Activated T-helper 17 cell treated with anti-CD3 and anti-CD28 coated beads, Interleukin-2, amount 50 U/mL, for 72 hours (primary cell): ENCODE measurements around the gene RNF224. TPM values are rescaled to one million over a fixed set of nuclear protein-coding genes. Genes with fewer than 3 reads are reported as not detected.

Source experiments
- ATAC-seq: fragments of 150-1000 bp; cut with Tn5 transposase; replicated peaks from 2 replicates; pipeline ENCODE4 v1.10.0; 2021; ENCODE audit warnings: mild to moderate bottlenecking, moderate library complexity
- H3K27ac Mint-ChIP-seq: one replicate; pipeline ENCODE4 v1.8.0; 2022; ENCODE audit warnings: mixed read lengths
- H3K27me3 Mint-ChIP-seq: one replicate; pipeline ENCODE4 v1.8.0; 2022; ENCODE audit warnings: mixed read lengths
- H3K36me3 Mint-ChIP-seq: one replicate; pipeline ENCODE4 v1.8.0; 2022; ENCODE audit warnings: low read depth, mild to moderate bottlenecking, mixed read lengths
- H3K4me1 Mint-ChIP-seq: one replicate; pipeline ENCODE4 v1.8.0; 2022; ENCODE audit warnings: mixed read lengths
- H3K4me3 Mint-ChIP-seq: one replicate; pipeline ENCODE4 v1.8.0; 2022; ENCODE audit warnings: mild to moderate bottlenecking, mixed read lengths
- H3K9me3 Mint-ChIP-seq: one replicate; pipeline ENCODE4 v1.8.0; 2022; ENCODE audit warnings: mixed read lengths
- total RNA-seq, 2 donors: library from RNA; stranded (reverse); gene quantifications; one replicate each; pipeline ENCODE4 v1.2.3, GENCODE V29; 2022

The RNF224 gene
- total RNA-seq, 2 donors from 2014 or later: 0.17 TPM; not detected in 1

DNA sequence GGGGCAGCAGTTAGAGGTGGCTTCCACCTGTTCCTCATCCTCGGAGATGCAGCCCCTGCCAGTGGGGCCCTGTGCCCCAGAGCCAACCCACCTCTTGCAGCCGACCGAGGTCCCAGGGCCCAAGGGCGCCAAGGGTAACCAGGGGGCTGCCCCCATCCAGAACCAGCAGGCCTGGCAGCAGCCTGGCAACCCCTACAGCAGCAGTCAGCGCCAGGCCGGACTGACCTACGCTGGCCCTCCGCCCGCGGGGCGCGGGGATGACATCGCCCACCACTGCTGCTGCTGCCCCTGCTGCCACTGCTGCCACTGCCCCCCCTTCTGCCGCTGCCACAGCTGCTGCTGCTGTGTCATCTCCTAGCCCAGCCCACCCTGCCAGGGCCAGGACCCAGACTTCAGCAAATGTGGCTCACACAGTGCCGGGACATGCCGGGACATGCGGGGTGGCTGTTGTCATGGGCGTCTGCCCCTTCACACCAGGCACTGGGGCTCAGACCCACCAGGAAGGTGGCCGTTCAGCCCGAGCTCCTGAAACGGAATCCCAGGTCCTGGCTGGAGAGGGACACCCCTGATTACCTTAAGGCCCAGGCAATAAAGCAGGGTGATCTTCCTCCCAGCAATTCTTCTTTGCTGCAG, 1.5 kb upstream of the RNF224 start:
- no peak for ATAC-seq
- Mint-ChIP-seq H3K27me3 (peaks cover 3% of the 10 kb centered on the region), H3K27ac (no peak overlapping the region), H3K4me3 (no peak overlapping the region), H3K9me3 (no peaks in the 10 kb centered on the region), H3K4me1 (peaks cover 5% of the 10 kb centered on the region), H3K36me3 (no peaks in the 10 kb centered on the region)

DNA sequence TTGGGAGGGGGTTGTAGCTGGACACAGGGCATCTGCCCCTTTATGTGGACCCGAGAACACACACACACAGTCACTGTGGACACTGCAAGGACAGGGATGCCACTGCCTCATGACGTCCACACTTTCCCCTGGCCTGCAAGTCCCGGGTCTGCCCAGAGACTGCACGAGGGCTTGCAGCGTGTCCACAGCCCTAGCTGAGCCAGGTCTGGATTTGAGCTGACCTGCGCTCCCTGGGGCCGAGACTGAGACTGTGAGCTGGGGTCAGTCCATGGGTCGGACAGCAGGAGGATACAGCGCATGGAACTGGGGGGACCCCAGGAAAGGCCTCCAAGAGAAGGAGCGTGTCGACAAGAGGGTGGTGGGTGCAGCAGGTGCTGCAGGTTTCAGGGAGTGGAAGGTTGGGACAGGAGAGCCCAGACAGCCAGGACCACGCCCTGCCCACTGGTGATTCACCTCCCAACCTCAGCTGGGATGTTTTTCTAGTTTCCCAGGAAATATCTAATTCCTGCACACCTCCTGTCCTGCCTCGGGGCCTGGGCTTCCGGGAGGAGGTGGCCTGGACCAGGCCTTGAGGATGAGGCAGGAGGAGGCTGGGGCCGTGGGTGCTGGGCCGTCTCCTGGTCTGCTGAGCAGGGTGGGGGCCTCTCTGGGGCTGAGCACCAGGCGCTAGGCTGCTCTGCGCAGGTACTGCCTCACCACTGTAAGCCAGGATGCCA, 806 bp upstream of the RNF224 start:
- Mint-ChIP-seq H3K9me3 (no peaks in the 10 kb centered on the region), H3K4me3 (no peak overlapping the region), H3K27ac (no peak overlapping the region), H3K36me3 (no peaks in the 10 kb centered on the region), H3K4me1 (peaks cover 5% of the 10 kb centered on the region), H3K27me3 (peaks cover 3% of the 10 kb centered on the region)
- no peak for ATAC-seq

DNA sequence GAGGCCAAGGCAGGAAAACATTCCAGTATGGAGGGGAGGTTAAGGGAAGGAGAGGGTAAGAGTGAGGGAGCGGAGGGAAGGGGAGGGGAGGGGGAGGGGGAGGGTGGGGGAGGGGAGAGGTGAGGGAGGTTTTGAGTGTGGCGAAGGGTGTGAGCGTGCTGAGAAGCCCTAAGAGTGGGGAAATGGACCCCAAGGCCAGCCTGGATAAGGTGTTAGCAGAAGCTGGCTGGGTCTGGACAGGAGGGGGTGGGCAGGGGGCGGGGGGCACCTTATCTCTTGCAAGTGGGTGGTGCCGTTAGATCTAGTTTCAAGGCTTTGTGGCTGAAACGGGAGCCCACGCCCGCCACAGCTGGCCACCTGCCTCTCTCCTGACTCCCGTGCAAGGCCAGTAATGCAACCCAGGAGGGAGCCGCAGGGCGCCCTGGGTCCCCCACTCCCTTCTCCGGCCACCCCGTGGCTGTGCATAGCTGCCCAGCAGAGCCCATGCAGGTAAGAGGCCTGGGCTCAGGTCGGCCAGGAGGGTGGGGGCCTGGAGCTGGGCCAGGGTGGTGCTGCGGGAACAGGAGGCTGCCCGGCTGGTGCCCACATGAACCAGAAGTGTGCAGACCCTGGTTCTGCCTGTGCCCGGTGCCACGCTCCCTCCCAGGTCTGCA, 677 bp downstream of the RNF224 start:
- Mint-ChIP-seq H3K36me3 (no peaks in the 10 kb centered on the region), H3K4me3 (no peak overlapping the region), H3K9me3 (no peaks in the 10 kb centered on the region), H3K4me1 (peaks cover 5% of the 10 kb centered on the region), H3K27ac (no peak overlapping the region), H3K27me3 (peaks cover 3% of the 10 kb centered on the region)
- no peak for ATAC-seq

DNA sequence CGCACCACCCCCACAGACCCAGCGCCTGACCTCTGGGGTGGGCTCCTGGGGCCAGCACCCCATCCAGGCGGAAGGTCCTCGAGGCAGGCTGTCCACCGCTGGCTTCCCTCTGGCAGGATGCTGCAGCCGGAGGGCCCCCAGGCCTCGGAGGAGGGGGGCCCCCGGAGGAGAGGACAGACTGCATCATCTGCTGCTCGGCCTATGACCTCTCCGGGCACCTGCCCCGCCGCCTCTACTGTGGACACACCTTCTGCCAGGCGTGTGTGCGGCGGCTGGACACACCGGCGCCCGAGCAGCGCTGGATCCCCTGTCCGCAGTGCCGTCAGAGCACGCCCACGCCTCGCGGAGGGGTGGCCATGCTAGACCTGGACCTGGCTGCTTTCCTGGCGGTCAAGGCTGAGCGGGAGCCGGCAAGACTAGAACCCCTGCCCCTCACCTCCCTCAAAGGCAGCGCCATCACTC, 1.2 kb downstream of the RNF224 start:
- ATAC-seq: no peak
- no peak overlapping the region for H3K27ac Mint-ChIP-seq
- H3K9me3 Mint-ChIP-seq: no peaks in the 10 kb centered on the region
- H3K4me3 Mint-ChIP-seq: no peak overlapping the region
- H3K27me3 Mint-ChIP-seq: peaks cover 3% of the 10 kb centered on the region
- no peaks in the 10 kb centered on the region for H3K36me3 Mint-ChIP-seq
- H3K4me1 Mint-ChIP-seq: peaks cover 5% of the 10 kb centered on the region

DNA sequence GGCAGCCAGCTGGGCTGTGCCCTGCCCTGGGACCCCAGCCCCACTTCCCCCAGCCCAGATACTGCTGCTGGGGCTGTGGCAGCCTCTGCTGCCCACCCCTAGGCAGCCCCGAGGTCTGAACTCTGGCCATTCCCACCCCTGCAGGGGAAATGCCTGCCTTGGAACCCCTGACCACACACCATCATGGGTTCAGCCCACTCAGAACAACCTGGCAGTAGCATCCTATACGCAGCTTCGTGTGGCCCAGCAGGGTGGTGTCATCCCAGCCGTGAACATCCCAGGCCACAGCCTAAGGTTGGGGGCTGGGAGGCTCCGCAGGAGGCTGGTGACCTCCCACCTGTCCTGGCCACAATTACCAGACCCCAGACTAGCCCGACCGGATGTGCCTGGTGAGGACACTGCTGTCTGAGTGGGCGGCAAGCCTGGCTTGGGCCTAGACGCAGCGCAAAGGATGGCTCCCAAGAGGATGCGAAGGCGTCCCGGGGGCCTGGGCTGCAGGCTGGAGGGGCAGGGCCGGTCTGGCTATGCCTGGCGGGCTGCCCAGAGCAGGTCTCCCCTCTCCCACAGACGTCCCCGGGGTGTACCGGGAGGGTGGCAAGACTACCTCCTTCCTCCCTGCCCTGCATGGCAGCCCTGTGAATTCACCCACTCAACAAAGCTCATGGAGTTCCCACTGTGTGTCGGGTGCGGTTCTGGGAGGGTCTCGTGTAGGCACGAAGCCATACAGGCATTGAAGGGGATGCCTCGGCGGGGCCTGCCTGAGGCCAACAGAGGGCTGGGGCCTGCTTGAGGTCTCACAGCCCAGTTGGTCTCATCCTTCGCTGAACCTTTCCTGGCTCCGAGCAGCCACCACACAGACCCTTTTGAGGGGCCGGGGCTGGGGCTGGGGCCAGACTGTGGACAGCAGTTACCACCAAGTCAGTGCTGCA, 1.9 kb downstream of the RNF224 start:
- no peak for ATAC-seq
- H3K4me3 Mint-ChIP-seq: no peak overlapping the region
- no peak overlapping the region for H3K27ac Mint-ChIP-seq
- no peaks in the 10 kb centered on the region for H3K36me3 Mint-ChIP-seq
- H3K27me3 Mint-ChIP-seq: peaks cover 3% of the 10 kb centered on the region
- no peaks in the 10 kb centered on the region for H3K9me3 Mint-ChIP-seq
- peaks cover 5% of the 10 kb centered on the region for H3K4me1 Mint-ChIP-seq

DNA sequence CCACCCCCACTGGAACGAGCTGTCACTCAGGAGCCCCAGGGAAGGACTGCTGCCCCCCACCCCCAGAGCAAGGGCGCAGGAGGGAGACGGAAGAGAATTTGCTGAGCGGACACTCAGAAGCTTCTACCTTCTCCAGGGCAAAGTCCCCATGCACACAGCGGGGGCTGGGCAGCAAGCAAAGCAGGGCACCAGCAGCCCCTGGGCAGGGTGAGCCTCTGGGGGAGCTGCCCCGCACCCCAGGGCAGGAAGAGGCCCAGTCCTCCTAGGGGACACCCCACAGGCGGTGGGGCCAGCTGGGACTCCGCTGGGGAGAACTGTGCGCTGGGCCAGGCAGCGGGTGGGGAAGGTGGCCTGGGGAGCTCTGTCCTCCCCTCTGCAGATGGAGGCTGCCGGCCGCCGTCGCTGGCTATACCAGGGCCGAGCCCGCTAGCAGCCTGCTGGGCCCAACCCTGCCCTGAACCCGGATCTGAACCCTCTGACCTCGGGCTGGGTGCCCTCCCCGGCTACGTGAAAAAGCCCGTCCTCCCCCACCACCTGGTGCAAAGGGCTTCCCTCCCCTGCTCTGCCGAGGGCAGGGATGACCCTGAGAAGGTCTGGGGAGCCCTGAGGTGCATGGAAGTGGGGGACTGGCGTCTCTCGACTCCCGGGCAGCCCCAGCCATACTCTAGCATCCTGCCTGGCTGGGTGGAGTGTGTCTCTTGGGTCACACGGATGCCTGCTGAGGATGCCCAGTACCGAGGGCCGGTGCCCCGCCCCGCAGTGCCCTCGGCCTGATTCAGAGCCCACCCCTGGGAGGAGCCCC, 2.8 kb downstream of the RNF224 start:
- Mint-ChIP-seq H3K4me3 (no peak overlapping the region), H3K27ac (no peak overlapping the region)

DNA sequence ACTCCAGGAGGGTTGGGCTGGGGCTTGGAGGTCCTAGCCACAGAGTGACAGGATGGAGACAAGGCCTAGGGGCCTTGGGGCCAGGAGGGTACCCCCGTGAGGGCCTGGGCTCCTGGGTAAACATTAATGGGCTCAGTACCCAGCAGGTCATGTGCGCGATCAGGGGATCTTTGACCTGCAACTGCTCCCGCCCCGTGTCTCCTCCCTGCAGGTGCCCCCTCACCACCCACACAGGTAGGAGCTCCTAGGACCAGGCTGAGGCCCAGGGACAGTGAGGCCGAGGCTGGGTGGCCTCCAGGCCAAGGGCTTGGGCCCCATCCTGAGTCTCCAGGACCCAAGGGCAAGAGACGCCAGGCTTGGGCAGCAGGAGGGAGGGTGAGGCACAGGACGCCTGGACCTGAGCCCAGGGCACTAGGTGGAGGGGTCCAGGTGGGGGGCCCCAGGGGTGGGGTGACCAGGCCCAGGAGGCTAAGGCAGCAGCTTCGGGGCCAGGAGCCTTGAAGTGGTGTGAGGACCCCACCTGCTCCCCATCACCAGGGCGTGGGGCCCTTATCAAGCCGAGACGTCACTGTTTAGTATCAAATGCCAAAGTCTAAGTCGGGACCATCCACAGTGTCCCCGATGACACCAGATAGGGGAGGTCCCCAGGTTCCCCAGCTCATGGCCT, 3.5 kb downstream of the RNF224 start, which contains the start of gene SLC34A3:
Gene SLC34A3 (plus strand): TSS at position 197 of the 667 bp plus-strand sequence. CDS start 802 bp downstream, outside the sequence.
- Mint-ChIP-seq H3K4me1 (peaks cover 5% of the 10 kb centered on the region), H3K27ac (no peak within 1 kb of the TSS), H3K27me3 (peaks cover 8% of the 10 kb centered on the region), H3K36me3 (no peaks in the 10 kb centered on the region), H3K9me3 (no peaks in the 10 kb centered on the region), H3K4me3 (no peak within 1 kb of the TSS)
- no peak for ATAC-seq

More for the DNA sequence above, 2.8 kb downstream of the RNF224 start:
- Mint-ChIP-seq H3K27me3 (peaks cover 6% of the 10 kb centered on the region), H3K36me3 (no peaks in the 10 kb centered on the region), H3K9me3 (no peaks in the 10 kb centered on the region), H3K4me1 (peaks cover 5% of the 10 kb centered on the region)
- ATAC-seq: no peak

DNA sequence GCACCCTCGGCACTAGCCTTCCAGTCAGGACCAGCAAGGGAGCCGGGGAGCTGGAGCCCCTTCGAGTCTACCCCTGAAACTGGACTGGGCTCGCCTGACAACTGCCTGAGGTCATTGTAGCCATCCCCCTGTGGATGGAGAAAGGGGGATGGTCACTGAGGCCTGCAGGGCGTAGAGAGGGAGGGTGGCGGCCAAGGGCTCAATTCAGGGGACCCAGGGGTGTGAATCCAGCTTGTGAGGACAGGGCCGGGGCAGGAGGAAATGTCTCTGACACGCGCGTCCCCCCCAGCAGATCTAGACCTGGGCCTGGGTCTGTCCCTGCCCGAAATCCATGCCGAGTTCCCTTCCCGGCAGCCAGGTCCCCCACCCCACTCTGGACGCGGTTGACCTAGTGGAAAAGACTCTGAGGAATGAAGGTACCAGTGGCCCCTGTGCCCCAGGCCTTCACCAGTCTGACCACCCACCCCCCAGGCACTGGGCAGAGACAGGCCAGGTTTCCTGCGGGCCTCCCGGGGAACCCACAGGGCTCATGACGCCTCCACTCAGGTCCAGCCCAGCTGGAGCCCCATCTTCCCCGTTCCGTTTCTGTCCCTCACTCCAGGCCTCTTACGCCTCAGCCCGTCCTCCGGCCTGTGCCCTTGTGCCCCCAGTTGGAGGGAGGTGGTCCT, 4.2 kb downstream of the RNF224 start:
- Mint-ChIP-seq H3K4me1 (peaks cover 5% of the 10 kb centered on the region), H3K4me3 (no peak overlapping the region), H3K36me3 (no peaks in the 10 kb centered on the region), H3K27ac (no peak overlapping the region), H3K9me3 (no peaks in the 10 kb centered on the region), H3K27me3 (peaks cover 8% of the 10 kb centered on the region)
- no peak for ATAC-seq

DNA sequence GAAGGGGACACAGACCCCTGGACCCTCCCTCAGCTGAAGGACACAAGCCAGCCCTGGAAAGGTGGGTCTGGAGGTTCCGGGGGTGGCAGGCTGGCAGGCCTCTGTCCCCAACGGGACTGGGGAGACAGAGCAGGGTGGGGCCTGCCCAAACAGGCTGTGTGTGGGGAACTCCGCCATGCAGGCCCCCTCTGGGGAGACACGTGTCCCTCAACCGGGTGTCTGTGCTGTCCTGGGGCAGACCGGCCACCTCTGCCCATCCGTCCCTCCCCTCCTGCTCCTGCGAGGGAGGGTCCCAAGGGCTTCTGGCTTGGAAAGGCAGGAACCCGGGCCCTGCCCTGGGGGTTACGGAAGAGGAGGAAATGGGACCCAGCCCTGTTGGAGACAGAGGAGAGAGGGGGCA, 4.8 kb downstream of the RNF224 start:
- H3K4me3 Mint-ChIP-seq: no peak overlapping the region

DNA sequence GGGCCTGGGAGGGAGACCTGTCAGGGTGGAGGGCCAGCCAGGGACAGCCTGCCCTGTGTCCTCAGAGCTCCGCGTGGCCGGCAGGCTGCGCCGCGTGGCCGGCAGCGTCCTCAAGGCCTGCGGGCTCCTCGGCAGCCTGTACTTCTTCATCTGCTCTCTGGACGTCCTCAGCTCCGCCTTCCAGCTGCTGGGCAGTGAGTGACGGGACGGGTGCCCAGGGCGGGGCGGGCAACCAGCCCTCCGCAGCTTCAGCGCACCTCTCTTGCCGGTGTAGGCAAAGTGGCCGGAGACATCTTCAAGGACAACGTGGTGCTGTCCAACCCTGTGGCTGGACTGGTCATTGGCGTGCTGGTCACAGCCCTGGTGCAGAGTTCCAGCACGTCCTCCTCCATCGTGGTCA, 5.2 kb downstream of the RNF224 start:
- Mint-ChIP-seq H3K9me3 (no peaks in the 10 kb centered on the region), H3K36me3 (no peaks in the 10 kb centered on the region), H3K4me1 (peaks cover 3% of the 10 kb centered on the region), H3K27me3 (peaks cover 7% of the 10 kb centered on the region), H3K27ac (no peak overlapping the region), H3K4me3 (no peak overlapping the region)
- no peak for ATAC-seq

More for the DNA sequence above, 4.8 kb downstream of the RNF224 start:
- H3K4me1 Mint-ChIP-seq: peaks cover 5% of the 10 kb centered on the region
- ATAC-seq: no peak
- no peak overlapping the region for H3K27ac Mint-ChIP-seq
- peaks cover 8% of the 10 kb centered on the region for H3K27me3 Mint-ChIP-seq
- H3K9me3 Mint-ChIP-seq: no peaks in the 10 kb centered on the region
- H3K36me3 Mint-ChIP-seq: no peaks in the 10 kb centered on the region

DNA sequence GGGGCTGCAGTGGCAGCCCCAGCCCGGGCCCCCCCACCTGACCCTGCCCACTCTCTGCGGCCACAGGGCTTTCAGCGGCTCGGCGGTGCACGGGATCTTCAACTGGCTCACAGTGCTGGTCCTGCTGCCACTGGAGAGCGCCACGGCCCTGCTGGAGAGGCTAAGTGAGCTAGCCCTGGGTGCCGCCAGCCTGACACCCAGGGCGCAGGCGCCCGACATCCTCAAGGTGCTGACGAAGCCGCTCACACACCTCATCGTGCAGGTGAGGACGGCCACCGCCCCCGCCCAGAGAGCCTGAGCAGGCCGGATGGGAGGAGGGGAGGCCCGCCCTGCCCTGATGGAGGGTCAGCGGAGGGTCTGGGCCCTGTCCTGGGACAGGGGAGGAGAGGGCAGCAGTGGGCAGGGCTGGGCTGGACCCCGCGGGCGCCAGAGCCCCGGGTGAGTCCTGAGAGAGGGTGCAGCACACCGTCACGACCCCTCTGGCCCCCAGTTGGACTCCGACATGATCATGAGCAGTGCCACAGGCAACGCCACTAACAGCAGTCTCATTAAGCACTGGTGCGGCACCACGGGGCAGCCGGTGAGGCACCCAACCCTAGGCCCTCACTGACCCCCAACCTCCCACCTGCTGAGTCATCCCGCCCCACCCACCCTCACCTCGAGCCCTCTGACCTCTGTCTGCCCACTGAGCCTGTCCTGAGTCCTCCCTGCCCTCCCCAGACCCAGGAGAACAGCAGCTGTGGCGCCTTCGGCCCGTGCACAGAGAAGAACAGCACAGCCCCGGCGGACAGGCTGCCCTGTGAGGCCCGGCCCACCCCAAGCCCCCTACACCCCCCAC, 6.1 kb downstream of the RNF224 start:
- no peak overlapping the region for H3K27ac Mint-ChIP-seq
- H3K9me3 Mint-ChIP-seq: no peaks in the 10 kb centered on the region
- ATAC-seq: no peak
- H3K36me3 Mint-ChIP-seq: no peaks in the 10 kb centered on the region
- H3K4me1 Mint-ChIP-seq: no peaks in the 10 kb centered on the region
- H3K27me3 Mint-ChIP-seq: peaks cover 4% of the 10 kb centered on the region
- no peak overlapping the region for H3K4me3 Mint-ChIP-seq

DNA sequence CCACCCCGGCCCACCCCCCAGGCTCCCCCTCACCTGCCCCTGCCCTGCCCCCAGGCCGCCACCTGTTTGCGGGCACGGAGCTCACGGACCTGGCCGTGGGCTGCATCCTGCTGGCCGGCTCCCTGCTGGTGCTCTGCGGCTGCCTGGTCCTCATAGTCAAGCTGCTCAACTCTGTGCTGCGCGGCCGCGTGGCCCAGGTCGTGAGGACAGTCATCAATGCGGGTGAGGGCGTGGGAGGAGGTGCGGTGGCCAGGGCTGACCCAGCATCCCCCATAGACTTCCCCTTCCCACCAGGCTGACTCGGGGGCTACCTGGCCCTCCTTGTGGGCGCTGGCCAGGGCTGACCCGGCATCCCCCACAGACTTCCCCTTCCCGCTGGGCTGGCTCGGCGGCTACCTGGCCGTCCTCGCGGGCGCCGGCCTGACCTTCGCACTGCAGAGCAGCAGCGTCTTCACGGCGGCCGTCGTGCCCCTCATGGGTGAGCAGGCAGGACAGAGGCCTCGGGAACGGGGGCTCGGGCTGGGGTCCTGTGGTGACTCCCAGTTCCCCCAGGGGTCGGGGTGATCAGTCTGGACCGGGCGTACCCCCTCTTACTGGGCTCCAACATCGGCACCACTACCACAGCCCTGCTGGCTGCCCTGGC, 6.9 kb downstream of the RNF224 start:
- H3K4me3 Mint-ChIP-seq: no peak overlapping the region
- no peaks in the 10 kb centered on the region for H3K4me1 Mint-ChIP-seq
- no peak for ATAC-seq
- H3K27me3 Mint-ChIP-seq: peaks cover 4% of the 10 kb centered on the region
- no peak overlapping the region for H3K27ac Mint-ChIP-seq
- no peaks in the 10 kb centered on the region for H3K9me3 Mint-ChIP-seq
- H3K36me3 Mint-ChIP-seq: no peaks in the 10 kb centered on the region
